Activated CD8-positive, alpha-beta memory T cell treated with anti-CD3 and anti-CD28 coated beads for 48 hours (primary cell): ENCODE data around the gene HUNK.
A peak's percentile ranks its signal among the peaks of the same experiment; 100 is the strongest.
"Not testable (repeated sequence)": the region's sequence is repeated elsewhere in the genome, so short reads cannot be mapped to it uniquely, and the experiment has no call there.

Experiments
- DNase-seq, 3 experiments: peaks; one replicate each; pipeline ENCODE4 v3.0.0-alpha.2; 2020; ENCODE audit warnings: low read depth in 2 of 3, low spot score in 2 of 3

The HUNK gene

DNA sequence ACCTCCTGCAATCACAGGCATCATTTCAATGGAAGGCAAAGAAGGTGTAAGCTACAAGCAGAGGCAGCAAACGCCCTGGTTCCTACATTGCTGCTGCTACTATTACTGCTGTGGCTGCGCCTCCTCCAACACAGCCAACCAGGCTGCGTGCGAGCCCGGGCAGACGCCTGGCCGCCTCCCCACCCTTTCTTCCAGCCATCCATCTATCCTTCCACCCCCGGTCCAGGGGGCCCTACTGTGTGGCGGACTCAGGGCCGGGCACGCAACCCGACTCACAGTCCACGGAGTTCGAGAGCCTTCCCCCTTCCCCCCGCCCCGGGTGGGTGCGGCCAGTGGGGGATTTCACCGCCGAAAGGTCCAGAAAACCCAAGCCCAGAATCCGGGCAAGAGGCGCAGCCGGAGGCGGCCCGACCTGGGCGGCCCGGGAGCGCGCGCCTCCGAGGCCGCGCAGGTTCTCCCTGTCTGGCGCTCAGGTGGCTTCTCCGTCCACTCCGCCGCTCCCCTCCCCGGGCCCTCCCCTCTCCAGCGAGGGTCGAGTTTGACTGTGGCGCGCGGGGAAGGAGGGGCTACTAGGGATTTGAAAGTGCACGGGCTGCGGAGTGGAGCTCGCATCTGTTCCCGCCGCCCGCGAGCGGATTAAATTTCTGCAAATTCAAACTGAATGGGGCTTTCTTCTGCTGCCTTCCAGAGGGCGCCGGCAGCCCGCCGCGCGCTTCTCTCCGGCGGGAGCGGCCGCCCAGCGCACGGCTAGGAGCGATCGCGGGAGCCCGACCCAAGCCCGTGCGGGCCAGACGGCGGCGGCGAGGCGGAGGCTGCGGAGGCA is at the start of gene HUNK:
Gene HUNK, plus strand, starts transcription at position 569 of the 823 bp plus-strand sequence. CDS start 655 bp downstream, outside the sequence.
- DNase-seq: peak in 1 of 3 experiments; percentile 5

DNA sequence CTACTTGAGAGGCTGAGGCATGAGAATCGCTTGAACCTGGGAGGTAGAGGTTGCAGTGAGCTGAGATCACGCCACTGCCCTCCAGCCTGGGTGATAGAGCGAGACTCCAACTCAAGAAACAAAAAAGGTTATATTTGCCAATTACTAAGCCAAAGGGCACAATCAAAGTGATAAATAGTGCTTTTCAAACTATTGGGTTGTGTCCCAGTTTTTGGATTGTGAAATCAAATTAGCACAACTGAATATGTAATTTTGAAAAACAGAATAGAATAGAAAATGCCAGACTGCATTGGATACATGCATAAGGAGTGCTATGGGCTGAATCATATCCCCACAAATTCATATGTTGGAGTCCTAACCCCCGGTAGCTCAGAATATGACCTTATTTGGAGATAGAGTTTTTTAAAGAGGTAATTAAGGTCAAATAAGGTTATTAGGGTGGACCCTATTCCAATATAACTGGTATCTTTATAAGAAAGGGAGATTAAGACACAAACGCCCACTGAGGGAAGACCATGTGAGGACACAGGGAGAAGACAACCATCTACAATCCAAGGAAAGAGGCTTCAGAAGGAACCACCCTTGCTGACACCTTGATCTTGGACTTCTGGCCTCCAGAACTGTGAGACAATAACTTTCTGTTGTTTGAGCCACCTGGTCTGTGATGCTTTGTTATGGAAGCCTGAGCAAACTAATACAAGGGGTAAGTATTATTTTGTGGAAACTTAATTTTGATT is 42.9 kb upstream of the HUNK start:
- DNase-seq: no peak

DNA sequence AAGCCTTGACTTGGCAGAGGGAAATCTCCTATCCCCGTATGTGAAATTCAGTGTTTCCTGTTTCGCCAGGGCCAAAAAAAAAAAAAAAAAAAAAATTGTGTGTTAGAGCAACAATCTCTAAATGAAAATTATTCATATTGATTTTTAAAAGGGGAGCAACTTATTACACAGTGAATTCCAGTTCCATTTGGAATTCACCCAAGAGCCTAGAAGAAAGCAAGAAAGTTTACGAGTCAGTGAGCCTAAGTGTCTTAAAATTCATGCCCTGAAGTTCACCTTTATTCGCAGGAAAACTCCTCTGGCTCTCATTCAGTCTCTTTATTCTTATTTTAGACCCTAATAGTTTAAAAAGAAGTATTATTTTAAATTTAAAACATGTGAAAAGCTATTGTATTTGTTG is 42.1 kb upstream of the HUNK start:
- no peak for DNase-seq

DNA sequence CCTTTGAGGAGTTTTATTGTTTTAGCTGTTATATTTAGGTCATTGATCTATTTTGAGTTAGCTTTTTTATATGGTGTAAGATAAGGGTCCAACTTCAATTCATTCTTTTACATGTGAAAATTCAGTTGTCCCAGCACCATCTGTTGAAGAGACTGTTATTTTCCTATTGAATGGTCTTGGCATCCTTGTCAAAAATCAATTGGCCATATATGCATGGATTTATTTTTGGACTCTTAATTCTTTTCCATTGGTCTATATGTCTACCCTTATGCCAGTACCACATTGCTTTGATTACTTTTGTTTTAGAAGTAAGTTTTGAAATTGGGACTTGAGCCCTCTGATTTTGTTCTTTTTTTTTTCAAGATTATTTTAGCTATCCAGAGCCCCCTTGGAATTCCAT is 35.8 kb upstream of the HUNK start:
- no peak for DNase-seq

DNA sequence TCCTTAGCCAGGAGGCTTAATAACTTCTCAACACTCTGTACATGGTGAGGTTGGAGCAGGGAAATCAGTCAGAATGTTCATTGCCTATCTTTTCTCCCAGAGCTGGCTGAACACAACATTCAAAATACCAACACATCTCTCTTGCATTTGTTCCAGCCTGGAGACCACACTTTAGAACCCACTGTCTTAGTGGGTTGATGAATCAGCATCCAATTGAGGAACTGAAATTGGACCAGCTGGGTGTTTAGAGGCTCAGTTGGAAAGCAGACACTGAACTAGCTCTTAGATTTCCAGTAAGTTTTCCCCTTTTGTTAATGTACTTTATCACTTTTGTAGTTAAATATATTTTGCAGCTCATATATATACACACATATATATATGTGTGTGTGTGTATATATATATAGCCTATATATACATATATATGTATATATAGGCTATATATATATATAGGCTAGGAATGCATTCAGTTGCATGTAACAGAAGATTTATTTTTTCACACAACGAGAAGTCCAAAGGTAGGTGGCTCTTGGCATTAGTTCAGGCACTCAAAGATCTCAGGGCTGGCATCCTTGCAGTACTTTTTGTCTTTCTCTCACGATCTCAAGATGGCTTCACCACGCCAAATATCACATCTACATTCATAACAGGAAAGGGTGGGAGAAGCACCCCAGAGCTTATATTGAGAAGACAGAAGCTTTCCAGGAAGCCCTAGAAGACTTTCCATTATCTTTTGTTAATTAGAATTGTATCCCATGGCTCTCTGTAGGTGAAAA is 35.0 kb upstream of the HUNK start:
- no peak for DNase-seq

DNA sequence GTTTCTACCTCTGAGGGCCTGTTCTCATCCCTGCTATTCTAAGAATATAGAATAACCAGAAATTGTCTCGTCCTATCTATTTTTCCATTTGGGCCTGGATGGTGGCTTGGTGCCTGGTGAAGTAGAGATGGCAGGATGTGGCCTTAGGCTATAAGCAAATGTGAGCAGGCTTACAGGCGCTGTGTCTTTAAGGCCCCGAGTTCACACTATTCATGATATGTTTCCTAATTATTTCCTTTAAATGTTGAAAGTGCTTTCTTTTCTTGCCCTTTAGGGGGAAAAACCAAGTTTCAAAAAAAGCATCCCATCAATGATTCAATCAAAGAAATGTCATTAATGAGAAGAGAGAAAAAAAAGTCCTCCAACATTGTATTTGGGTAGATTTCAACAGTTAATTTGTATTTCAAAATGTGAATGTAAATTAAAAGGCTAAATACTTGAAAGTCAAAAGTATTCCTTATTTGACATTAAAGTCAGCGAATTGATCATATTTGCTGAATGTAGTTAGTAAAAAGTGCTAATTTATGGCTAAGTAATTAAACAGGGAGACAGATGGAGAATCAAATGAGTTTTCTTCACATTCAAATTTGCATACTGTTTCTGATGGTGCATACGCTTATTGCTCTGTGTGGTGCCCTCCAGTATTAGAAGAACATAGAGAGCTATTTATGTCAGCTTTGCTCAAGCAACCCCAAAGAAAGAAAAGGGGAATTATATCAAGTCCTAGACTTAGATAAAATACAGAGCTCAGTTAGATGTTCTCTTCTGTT is 34.0 kb upstream of the HUNK start:
- no peak for DNase-seq

DNA sequence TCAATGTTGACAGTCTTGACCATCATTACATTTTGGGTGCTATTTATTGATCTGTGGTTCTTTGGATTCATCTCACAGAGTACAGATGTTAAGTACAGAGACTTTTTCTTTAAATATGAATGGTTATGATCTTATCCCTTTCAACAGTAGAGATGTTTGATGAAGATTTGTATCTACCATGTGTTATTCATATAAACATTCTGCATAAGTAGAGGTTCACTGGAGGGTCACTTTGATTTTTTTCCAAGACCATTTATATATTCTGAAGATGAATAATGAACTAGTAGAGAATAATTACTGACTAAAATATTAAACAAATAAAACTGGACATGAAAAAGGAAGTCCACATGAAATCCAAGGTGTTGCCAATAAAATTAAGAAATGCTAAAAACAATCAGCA is 28.6 kb upstream of the HUNK start:
- no peak for DNase-seq

DNA sequence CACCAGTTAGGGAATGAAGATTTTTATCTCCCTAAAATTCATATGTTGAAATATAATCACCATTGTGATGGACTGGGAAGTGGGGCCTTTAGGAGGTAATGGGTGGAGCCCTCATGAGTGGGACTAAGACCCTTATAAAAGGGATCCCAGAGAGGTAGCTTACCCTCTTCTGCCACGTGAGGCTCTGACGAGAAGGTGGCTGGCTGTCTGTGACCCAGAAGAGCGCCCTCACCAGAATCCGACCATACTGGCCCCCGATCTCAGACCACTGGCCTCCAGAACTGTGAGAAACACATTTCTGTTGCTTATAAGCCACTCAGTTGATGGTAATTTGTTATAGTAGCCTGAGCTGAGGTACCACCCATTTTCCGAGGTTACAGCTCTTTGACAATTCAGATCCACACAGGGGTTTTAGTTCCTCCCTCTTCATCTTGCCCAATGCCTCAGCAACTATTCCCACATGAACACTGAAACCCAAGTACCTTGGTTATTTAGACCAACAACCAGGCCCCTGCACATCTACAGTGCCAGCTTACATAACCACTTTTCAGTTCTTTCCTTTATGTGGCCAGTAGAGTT is 27.6 kb upstream of the HUNK start:
- DNase-seq: no peak

DNA sequence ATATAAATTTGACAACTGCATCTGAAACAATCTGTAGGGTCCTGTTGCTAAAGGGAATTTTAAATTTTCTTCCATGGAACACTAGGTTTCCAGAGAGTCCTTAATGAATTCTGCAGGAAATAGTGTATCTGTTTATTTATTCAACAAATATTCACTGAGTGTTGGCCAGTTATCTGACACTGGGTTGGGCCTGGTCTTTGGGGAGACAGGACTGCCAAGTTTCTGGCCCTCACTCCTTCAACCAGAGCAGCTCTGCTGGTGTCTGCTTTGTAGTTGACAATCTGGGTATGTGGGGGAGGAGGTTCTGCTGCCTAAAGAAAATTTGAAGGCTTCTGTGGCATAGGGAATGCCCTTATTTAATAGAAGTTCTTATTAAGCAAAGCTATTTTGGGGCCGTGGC is 26.1 kb upstream of the HUNK start:
- DNase-seq: no peak

DNA sequence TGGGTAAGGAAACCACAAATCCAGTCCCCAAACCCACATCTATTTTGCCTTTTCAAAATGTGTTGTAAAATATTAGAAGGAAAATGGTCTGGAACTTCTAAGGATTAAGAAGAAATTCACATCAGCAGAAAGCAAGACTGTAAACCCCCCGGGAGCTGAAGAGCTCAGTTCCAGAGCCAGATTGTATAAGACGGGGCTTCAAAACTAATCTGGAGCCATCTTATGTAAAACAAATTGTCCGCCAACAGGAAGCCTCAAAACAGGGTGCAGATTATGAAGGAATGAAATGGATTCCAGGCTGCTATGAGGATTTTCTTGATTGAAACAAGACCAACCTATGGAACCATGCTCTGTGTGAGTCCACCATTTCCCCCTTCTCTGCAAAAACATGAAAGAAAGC is 25.1 kb upstream of the HUNK start:
- DNase-seq: no peak

DNA sequence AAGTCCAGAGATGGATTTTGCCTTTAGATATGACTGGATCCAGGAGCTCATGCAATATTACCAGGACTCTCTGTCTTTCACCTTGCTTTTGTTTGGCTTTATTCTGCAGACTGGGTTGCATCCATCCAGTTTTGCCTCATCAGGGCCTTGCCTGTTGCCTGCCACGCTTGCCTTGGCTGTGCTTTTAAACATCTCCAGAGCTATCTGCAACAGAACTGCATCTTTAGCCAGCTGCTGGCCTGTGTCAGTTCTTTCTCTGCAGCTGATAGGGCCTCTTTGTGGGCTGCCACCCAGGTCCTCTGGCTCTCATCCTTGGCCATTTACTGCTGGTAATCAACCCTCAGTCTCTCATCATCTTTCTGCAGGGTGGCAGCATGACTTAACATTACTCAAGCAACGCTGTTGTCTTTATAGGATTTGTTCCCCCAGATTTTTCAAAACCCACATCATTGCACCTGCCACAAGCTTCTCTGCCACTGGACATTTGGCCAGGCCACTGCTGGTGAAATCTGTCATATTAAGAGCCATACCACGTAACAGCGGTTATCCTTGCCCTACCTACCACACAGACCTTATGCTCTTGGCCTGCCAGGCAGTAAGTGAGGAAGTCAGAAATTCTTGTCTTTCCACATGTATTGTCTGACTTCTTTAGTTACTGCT is 24.4 kb upstream of the HUNK start:
- DNase-seq: no peak

DNA sequence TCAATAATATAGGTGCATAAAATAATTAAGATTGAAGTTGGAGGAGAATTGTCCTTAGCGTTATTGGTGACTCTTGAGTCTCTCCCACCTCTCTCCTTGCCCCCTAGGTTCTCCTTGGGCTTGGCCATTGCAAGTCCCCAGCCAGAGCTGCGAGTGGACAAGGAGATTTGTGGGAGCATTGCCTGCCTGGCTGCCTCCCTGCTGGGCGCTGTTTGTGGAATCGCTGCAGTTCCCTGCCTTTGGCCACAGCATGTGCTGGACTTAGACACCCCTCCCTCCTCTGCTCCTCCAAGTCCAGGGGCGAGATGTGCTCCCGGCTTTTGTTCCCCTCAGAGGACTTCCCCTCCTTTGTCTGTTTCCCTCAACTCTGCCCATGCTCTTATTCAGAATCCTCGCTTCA is 21.9 kb upstream of the HUNK start:
- no peak for DNase-seq

DNA sequence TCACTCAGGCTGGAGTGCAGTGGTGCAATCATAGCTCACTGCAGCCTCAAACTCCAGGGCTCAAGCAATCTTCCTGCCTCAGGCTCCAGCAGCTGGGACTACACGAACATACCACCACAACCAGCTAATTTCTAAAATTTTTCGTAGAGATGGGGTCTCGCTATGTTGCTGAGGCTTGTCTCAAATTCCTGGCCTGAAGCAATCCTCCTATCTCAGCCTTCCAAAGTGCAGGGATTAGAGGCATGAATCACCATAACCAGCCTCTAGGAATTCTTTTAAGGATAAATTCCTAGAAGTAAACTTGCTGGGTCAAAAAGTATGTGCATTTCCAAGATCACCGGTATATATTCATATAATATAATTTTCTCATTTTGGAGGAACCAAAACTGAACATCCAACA is 17.6 kb upstream of the HUNK start:
- DNase-seq: no peak

DNA sequence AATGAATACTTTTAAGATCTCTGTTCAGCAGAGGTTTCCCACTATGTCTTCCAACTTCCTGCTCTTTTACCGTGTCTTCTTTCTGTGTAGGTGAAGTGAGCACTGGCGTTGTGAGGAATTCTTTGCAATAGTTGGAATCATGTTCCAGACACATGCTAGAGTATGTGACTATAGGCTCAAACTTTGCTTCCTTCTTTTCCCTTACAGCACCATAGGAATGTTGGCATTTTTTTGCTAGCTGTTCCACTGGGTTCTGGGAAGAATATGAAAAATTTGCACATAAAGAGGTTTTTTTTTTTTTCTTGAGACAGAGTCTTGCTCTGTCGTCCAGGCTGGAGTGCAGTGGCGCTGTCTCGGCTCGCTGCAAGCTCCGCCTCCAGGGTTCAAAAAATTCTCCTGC is 15.7 kb upstream of the HUNK start:
- DNase-seq: no peak

DNA sequence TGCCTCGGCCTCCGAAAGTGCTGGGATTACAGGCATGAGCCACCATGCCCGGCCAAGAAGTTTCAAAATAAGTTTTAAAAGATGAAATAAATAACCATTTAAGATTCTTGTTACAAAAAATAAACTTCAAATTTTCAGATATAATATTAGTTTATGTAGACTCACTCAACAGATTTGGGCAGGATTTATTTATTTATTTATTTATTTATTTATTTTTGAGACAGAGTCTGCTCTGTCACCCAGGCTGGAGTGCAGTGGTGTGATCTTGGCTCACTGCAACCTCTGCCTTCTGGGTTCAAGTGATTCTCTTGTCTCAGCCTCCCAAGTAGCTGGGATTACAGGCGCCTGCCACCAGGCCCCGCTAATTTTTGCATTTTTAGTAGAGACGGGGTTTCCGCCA is 15.2 kb upstream of the HUNK start:
- not testable (repeated sequence) for DNase-seq

DNA sequence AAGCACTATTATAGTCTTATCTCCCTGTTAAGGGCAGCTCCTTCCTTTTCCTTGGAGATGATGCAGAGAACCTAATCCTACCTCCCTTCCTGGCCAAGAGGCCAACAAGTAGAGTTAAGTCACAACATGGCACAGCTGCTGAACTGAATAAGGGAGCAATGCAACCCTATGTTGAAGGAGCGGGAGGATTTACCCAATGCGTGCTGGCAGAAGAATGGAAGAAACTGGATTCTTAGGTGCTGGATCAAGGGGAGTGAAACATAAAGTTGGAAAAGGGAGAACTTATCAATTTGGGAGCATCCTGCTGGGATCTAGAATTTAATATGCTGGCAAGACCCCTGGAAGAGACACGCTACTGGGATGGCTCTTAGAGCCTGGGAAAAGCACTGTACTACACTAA is 12.0 kb upstream of the HUNK start:
- DNase-seq: no peak

DNA sequence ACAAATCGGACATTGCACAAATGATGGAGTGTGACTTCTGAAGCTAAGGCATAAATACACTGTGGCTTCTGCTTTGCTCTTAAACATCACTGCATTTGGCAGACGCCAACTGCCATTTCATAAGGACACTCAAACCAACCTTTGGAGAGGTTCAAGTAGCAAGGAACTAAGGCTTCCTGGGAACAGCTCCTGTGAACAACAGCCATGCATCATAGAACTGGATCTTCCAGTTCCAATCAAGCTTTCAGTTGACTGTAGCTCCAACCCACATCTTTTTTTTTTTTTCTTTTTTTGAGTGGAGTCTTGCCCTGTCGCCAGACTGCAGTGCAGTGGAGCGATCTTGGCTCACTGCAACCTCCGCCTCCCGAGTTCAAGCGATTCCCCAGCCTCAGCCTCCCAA is 10.7 kb upstream of the HUNK start:
- no peak for DNase-seq

DNA sequence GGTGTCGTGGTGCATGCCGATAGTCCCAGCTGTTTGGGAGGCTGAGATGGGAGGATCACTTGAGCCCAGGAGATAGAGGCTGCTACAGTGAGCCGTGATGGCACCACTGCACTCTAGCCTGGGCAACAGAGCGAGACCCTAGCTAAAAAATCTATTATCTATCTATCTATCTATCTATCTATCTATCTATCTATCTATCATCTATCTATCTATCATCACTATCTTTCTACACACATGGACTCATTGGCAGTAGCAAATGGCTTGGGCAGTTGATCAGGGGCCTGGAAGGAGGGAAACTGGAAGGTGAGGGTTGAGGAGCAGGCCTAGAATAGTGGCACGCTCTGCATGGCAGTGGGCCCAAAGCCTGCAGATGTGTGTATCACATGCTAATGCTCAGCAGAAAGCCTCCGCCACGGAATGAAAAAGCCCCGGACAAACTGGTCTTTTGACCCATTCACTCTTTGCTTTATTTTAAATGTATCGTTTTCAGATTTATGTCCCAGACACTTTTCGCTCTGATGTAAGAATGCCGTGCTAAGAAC is 7.3 kb upstream of the HUNK start:
- no peak for DNase-seq

DNA sequence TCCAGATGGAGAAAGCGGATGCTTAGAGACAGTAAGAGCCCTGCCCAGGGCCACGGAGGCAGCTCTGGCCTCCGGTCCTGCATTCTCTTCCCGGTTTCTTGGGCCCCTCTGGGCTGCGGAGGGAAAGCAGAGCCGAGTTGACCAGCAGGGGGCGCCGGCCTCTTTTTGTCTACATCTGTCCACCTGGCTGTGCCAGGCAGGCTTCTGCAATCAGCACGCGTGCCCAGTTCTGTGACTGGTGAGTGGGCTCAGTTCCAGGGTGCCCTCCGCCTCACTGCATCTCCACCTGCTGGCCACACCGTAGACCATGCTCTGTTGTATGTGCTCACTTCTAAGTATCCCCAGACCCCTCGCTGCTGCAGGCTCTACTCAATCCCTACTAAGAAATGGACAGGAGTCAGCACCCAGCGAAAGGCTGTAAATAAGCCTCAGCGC is 6.7 kb upstream of the HUNK start:
- peak; percentile 40 to 69 (median 65) for DNase-seq

DNA sequence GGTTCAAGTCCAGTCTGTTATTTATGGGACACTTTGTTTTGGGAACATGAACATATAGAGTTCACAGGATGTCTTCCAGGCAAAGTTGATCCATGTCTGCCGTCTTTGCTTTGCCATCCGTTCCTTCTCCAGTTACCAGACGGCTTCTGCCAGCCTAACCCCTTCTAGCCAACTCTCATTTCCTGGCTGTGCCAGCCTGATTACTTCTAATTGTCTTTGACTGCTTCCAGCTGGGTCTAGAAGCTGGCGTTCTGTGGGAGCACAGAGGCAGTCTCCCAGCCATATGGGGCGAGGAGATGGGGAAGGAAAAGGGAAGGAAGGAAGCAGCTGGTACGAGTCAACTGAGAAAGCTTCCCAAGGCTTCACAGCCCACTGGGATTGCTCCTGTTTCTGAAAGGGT is 3.1 kb upstream of the HUNK start:
- DNase-seq: no peak
